GM18498 (cell line): ENCODE results near the gene BPIFB6.

Experiments
- ATAC-seq: cut with Tn5 transposase; IDR thresholded peaks from one replicate; pipeline ENCODE4 v1.9.1; 2021; ENCODE audit warnings: mild to moderate bottlenecking, moderate library complexity; ENCODE audit not compliant: unreplicated experiment

Gene BPIFB6

GRCh38 chr20:33031531-33031930 is at the start of gene BPIFB6:
Gene BPIFB6, plus strand, starts transcription at chr20:33031648. Its CDS starts 0 bp downstream, at chr20:33031648.
- no peak for ATAC-seq

- no peak for ATAC-seq
Measured at GRCh38 chr20:32982617-32983458, 48.6 kb upstream of the BPIFB6 start.

- ATAC-seq, result no peak
Measured at GRCh38 chr20:32983459-32984112, 47.9 kb upstream of the BPIFB6 start.

GRCh38 chr20:32984196-32984595 is 47.3 kb upstream of the BPIFB6 start:
- ATAC-seq, result no peak

- no peak for ATAC-seq
Measured at GRCh38 chr20:32984631-32985354, 46.7 kb upstream of the BPIFB6 start.

- no peak for ATAC-seq
Measured at GRCh38 chr20:32985596-32985995, 45.9 kb upstream of the BPIFB6 start.

- no peak for ATAC-seq
Measured at GRCh38 chr20:32986331-32986966, 45.0 kb upstream of the BPIFB6 start.

GRCh38 chr20:32987044-32987825 is 44.2 kb upstream of the BPIFB6 start:
- no peak for ATAC-seq

GRCh38 chr20:32988008-32988407 is 43.4 kb upstream of the BPIFB6 start:
- ATAC-seq, result no peak

- no peak for ATAC-seq
Measured at GRCh38 chr20:32989507-32990283, 41.8 kb upstream of the BPIFB6 start.

GRCh38 chr20:32990426-32990825 is 41.0 kb upstream of the BPIFB6 start:
- ATAC-seq, result no peak

GRCh38 chr20:32991383-32991782 is 40.1 kb upstream of the BPIFB6 start:
- no peak for ATAC-seq

GRCh38 chr20:32991792-32992641 is 39.4 kb upstream of the BPIFB6 start:
- no peak for ATAC-seq

- ATAC-seq, result no peak
Measured at GRCh38 chr20:32993496-32994050, 37.9 kb upstream of the BPIFB6 start.

GRCh38 chr20:32995802-32996201 is 35.6 kb upstream of the BPIFB6 start:
- no peak for ATAC-seq

GRCh38 chr20:32997431-32997830 is 34.0 kb upstream of the BPIFB6 start:
- ATAC-seq, result no peak

GRCh38 chr20:32999603-33000250 is 31.7 kb upstream of the BPIFB6 start:
- no peak for ATAC-seq
